ENCODE results near the gene QRICH1. TPM values are rescaled to one million over a fixed set of nuclear protein-coding genes. Genes with fewer than 3 reads are reported as not detected.

The QRICH1 gene
- total and polyA plus RNA-seq, 2 of the 13 experiments (the other 11 are each of a cell fraction or from before 2014, with no cell fraction given): 52.6 to 102 TPM

- TF ChIP-seq KIAA2018 (CRISPR knock-in tag; IDR thresholded peaks at IDR 0.05; ENCODE audit: borderline replicate concordance) (no peak), FOXA1 (IDR thresholded peaks at IDR 0.05) (no peak), FOXA1 (CRISPR knock-in tag; IDR thresholded peaks at IDR 0.05) (no peak), NR0B2 (CRISPR knock-in tag; IDR thresholded peaks at IDR 0.05) (peak; percentile 62; the same call in 1 of the 2 replicates), DNMT3B (CRISPR knock-in tag; conservative IDR thresholded peaks at IDR 0.05) (peak; percentile 55; the same call in 1 of the 2 replicates), YY1 (IDR thresholded peaks at IDR 0.05; ENCODE audit: insufficient read depth, insufficient replicate concordance, low read depth, low read length) (peak; percentile 91), PCBP1 (IDR thresholded peaks at IDR 0.05; ENCODE audit: borderline replicate concordance, low read depth, low read length) (no peak), ZNF644 (CRISPR knock-in tag; IDR thresholded peaks at IDR 0.05; ENCODE audit: low read depth) (no peak), POLR2G (IDR thresholded peaks at IDR 0.05; ENCODE audit: low read depth, low read length) (peak; percentile 90), NFKB2 (CRISPR knock-in tag; IDR thresholded peaks at IDR 0.05; ENCODE audit: borderline replicate concordance) (peak; percentile 89; the same call in 1 of the 2 replicates), ZSCAN25 (CRISPR knock-in tag; IDR thresholded peaks at IDR 0.05) (0 out of 2 replicates have a peak, but pooled peaks have one; percentile 77), RBFOX2 (IDR thresholded peaks at IDR 0.05; ENCODE audit: low read depth, low read length) (peak; percentile 86), SIN3B (IDR thresholded peaks at IDR 0.05; ENCODE audit: low read length) (peak; percentile 74; the same call in 1 of the 2 replicates), ZNF235 (CRISPR knock-in tag; IDR thresholded peaks at IDR 0.05; ENCODE audit: borderline replicate concordance) (0 out of 2 replicates have a peak, but pooled peaks have one; percentile 75), SMAD3 (CRISPR knock-in tag; IDR thresholded peaks at IDR 0.05) (peak; percentile 74), ZNF652 (CRISPR knock-in tag; IDR thresholded peaks at IDR 0.05; ENCODE audit: borderline replicate concordance, low read depth) (no peak), IRF9 (CRISPR knock-in tag; IDR thresholded peaks at IDR 0.05; ENCODE audit: borderline replicate concordance) (peak; percentile 38; the same call in 1 of the 2 replicates), CEBPG (CRISPR knock-in tag; IDR thresholded peaks at IDR 0.05) (no peak), FLYWCH1 (CRISPR knock-in tag; IDR thresholded peaks at IDR 0.05) (no peak), CAMTA2 (CRISPR knock-in tag; IDR thresholded peaks at IDR 0.05; ENCODE audit: borderline replicate concordance) (peak; percentile 89; the same call in 1 of the 2 replicates)
Observed at GRCh38 chr3:49104427-49105291, 10.8 kb upstream of the QRICH1 start, which contains the start of gene QARS1 (continued).

Measured in HepG2 (cell line).